Measurements from ENCODE around the gene SLC35D1.

- TF ChIP-seq CTCF (IDR thresholded peaks at IDR 0.05) (no peak), POLR2A (IDR thresholded peaks at IDR 0.05; ENCODE audit: low read depth) (no peak), EP300 (IDR thresholded peaks at IDR 0.05) (no peak)
These were observed 8.5 kb upstream of the SLC35D1 start for GRCh38 chr1:67062412-67062811.

Measured in esophagus muscularis mucosa (tissue), 4 donors.